ENCODE results near the gene SLC7A7.

- TF ChIP-seq CTCF (conservative IDR thresholded peaks at IDR 0.05; ENCODE audit: low read length) (no peak), EZH2phosphoT487 (IDR thresholded peaks at IDR 0.05; ENCODE audit: borderline replicate concordance) (no peak)
Observed at GRCh38 chr14:22842211-22843122, 27.2 kb upstream of the SLC7A7 start.

All from Loucy (cell line).